Esophagus squamous epithelium (tissue), 4 donors: ENCODE results near the gene SDHAF2.

Source experiments
- CTCF ChIP-seq, 6 experiments: fragments of 450-650 bp in 4 of 6; fragments of 200-600 bp in 2 of 6; sonication (generic) in 2 of 6; IDR thresholded peaks; one replicate each; pipeline ENCODE4 v1.5.1; 2016 to 2019; ENCODE audit warnings: antibody characterized with exemption in 6 of 6, mild to moderate bottlenecking in 4 of 6, moderate library complexity in 4 of 6
- POLR2A ChIP-seq, 4 donors: fragments of 450-650 bp; IDR thresholded peaks; one replicate each; pipeline ENCODE4 v1.6.1; 2017; ENCODE audit warnings: antibody characterized with exemption in 4 of 4, mild to moderate bottlenecking in 4 of 4, moderate library complexity in 3 of 4

DNA sequence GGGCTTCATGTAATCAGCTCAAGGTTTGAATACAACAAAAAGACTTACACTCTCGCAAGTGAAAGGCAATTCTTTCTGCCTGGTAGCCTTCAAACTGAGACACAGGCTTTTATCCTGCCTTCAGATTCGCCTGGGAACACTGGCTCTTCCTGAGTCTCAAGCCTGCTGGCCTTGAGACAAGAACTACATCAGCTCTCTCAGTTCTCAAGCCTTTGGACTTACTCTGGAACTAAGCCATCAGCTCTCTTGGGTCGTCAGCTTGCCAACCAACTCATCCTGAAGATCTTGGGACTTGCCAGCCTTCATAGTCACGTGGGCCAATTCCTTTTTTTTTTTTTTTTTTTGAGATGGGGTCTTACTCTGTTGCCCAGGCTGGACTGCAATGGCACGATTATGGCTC is 42.9 kb downstream of the SDHAF2 start:
- no peak for TF ChIP-seq CTCF (IDR thresholded peaks at IDR 0.05)
- TF ChIP-seq POLR2A (IDR thresholded peaks at IDR 0.05) = no peak
